UCSD-AML1 (cell line): ENCODE measurements around the gene CBL.
A peak's percentile ranks its signal among the peaks of the same experiment; 100 is the strongest.
"Not testable (repeated sequence)": the region's sequence is repeated elsewhere in the genome, so short reads cannot be mapped to it uniquely, and the experiment has no call there.

ENCODE experiments used
- DNase-seq: peaks from one replicate; lab custom pipeline; 2025; ENCODE audit not compliant: unreplicated experiment; lab: John Stamatoyannopoulos, UW

CBL gene

GRCh38 chr11:119205574-119206510 lies at the start of gene CBL:
Gene CBL, plus strand, starts transcription at chr11:119206339. Its CDS starts 79 bp downstream, at chr11:119206418.
- DNase-seq = peak; percentile 93

DNA sequence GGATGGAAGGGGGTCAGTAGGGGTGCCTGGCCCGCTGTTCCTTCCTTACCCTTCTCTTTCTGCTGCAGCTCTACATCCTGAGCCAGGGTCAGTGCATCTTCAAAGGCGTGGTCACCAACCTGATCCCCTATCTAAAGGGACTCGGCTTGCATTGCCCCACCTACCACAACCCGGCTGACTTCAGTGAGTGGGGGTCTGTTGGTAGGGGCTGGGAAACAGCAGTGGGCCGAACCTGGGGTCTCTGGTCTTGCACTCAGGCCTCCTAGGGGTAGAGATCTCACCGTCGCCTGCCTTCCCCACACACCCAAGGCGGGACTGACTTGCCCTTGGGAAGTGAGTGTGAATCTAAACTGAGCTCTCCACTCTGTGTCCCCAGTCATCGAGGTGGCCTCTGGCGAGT lies 49.6 kb upstream of the CBL start:
- DNase-seq = no peak

DNA sequence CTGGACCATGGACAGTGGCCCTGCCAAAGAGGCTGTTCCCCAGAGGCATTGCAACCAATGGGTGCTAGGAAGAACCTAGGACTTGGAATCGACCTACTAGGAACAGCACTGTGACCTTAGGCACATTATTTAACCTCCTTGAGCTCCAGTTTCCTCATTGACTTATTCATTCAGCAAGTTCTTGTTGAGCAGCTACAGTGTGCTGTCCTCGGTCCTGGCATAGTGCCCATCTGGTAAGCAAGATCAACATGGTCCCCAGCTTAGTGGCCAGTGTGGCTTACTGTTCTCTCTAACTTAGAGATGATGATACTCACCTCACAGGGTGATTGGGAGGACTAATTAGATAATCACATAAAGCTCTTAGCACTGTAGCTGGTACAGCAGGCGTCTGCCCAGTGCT lies 49.1 kb upstream of the CBL start:
- no peak for DNase-seq

DNA sequence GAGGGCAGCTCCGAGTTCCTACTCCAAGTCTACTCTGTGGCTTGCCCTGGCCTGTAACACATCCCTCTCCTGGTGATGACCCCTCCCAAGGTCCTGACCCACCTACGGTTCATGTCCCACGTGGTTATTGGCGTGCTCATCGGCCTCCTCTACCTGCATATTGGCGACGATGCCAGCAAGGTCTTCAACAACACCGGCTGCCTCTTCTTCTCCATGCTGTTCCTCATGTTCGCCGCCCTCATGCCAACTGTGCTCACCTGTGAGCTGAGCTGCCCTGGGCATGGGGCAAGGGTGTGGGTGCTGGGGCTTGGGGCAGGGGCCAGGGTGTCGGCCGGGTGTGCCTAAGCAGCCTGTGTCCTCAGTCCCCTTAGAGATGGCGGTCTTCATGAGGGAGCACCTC lies 47.7 kb upstream of the CBL start:
- no peak for DNase-seq

DNA sequence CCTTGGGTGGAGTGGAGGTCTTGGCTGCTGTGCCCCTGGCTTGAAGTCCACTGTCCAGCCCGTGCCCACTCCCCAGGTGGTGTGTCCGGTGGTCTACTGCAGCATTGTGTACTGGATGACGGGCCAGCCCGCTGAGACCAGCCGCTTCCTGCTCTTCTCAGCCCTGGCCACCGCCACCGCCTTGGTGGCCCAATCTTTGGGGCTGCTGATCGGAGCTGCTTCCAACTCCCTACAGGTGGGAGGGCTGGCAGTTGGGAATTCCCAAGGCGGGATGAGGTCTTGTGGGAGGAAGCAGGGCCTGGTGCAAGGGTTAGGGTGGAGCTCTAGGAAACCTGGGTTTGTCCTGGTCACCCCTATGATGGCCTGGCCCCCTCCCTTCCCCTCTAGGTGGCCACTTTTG lies 46.0 kb upstream of the CBL start:
- no peak for DNase-seq

DNA sequence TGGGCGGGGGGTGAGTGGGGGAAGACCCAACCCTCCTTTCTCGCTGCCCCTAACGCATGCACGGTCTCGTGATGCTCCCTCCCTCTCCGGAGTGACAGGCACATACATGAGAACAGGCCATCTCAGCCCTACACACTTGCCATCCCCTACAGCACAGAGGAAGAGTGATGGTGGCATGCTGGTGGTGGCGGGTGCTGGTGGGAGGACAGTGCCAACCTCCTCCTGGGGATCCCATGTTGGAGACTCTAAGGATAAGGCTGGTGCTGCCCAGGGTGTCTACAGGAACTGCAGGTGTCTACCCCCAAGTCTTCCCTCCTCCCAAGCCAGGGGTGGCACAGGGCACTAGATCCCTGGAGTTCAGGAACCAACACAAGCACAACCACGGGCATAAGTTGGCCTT lies 44.3 kb upstream of the CBL start:
- no peak for DNase-seq

DNA sequence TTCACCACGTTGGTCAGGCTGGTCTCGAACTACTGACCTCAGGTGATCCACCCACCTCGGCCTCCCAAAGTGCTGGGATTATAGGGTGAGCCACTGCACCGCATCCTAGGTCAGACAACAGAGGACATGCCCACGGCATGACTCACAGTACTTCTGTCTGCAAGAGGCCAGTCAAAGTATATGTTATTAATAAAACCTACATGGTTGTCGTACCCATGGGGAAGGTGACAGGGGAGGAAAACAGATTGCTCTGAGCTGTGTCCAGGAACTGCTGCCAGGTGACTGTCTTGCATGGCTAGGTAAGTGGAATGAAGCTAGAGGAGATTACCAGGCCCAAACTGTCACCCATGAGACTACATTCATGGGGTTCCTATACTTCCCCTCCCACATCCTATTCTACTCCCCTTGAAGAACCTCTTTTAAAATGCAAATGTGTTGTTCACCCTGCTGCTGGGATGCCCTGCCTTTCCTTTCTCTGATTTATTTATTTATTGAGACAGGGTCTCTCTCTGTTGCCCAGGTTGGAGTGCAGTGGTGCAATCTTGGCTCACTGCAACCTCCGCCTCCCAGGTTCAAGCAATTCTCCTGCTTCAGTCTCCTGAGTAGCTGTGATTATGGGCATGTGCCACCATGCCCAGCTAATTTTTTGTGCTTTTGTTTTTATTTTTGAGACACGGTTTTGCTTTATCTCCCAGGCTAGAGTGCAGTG lies 39.6 kb upstream of the CBL start:
- DNase-seq = no peak

DNA sequence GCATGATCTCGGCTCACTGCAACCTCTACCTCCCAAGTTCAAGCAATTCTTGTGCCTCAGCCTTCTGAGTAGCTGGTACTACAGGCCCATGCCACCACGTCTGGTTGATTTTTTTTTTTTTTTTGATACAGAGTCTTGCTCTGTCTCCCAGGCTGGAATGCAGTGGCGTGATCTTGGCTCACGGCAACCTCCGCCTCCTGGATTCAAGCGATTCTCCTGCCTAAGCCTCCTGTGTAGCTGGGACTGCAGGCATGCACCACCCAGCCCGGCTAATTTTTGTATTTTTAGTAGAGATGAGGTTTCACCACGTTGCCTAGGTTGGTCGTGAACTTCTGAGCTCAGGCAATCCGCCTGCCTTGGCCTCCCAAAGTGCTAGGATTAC lies 39.1 kb upstream of the CBL start:
- DNase-seq = not testable (repeated sequence)

DNA sequence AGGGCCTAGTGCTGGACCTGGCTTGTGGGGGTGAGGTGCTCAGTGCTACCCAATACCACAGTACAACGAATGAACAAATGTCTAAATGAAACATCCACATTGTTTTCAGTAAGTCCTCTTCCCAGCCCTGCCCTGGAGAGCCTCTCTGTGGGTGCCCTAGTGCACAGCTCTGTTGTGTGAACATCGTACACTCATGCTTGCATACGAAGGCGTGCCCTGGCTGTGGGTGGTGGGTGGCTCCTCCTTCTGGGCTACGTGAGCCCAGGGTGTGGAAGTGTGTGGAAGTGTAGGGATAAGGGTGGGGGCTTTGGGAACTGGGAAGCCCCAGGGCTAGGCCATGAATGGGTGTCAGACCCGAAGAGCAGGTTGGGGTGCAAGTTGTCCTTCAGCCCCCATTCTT lies 38.2 kb upstream of the CBL start:
- no peak for DNase-seq

GRCh38 chr11:119168471-119169281 lies 37.5 kb upstream of the CBL start, which contains the start of gene NLRX1:
Gene NLRX1, plus strand, starts transcription at chr11:119168725. Its CDS starts 2,679 bp downstream, at chr11:119171404.
- peak; percentile 83 for DNase-seq

GRCh38 chr11:119169282-119169719 lies 36.8 kb upstream of the CBL start:
- peak; percentile 67 for DNase-seq

GRCh38 chr11:119172513-119172912 lies 33.6 kb upstream of the CBL start:
- DNase-seq = peak; percentile 67

GRCh38 chr11:119173453-119173852 lies 32.7 kb upstream of the CBL start:
- no peak for DNase-seq

GRCh38 chr11:119175493-119176077 lies 30.6 kb upstream of the CBL start:
- DNase-seq = no peak

DNA sequence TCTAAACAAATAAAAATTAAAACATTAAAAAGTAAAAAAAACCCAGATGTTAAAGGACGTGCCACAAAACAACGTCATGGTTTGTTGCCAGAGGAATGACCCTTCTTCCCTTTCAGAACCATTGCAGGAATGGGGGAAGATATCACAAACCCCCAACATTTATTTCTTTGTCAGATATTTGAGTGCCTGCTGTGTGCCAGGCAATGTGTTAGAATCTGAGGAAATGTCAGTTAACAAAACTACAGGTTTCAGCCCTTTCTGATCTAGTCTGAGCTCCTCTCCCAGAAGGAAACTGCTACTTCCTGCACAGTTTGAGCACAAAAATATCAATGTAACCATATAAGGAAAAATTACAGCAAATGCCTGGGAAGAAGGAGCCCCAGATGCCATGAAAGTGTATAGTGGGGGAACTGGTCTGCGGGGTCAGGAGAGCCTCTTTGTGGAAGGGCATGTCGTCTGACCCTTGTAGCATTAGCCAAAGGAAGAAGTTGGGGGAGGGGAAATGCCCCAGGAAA lies 27.9 kb upstream of the CBL start:
- no peak for DNase-seq

DNA sequence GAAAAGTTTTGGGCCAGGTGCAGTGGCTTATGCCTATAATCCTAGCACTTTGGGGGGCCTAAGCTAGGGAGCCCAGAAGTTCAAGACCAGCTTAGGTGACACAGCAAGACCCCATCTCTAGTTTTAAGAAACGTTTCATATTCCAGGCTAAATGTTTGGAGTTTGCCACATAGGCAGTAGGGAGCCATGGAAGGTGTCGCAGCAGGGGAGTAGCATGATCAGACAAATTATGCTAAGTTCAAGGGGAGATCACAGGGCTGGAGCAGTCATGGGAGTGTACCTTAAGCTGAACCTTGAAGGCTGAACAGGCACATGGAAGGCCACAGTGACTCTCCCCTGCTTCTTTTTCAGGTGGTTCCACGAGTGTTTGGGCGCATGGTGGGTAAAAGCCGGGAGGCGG lies 26.8 kb upstream of the CBL start:
- DNase-seq = no peak

GRCh38 chr11:119179983-119180382 lies 26.2 kb upstream of the CBL start:
- no peak for DNase-seq

DNA sequence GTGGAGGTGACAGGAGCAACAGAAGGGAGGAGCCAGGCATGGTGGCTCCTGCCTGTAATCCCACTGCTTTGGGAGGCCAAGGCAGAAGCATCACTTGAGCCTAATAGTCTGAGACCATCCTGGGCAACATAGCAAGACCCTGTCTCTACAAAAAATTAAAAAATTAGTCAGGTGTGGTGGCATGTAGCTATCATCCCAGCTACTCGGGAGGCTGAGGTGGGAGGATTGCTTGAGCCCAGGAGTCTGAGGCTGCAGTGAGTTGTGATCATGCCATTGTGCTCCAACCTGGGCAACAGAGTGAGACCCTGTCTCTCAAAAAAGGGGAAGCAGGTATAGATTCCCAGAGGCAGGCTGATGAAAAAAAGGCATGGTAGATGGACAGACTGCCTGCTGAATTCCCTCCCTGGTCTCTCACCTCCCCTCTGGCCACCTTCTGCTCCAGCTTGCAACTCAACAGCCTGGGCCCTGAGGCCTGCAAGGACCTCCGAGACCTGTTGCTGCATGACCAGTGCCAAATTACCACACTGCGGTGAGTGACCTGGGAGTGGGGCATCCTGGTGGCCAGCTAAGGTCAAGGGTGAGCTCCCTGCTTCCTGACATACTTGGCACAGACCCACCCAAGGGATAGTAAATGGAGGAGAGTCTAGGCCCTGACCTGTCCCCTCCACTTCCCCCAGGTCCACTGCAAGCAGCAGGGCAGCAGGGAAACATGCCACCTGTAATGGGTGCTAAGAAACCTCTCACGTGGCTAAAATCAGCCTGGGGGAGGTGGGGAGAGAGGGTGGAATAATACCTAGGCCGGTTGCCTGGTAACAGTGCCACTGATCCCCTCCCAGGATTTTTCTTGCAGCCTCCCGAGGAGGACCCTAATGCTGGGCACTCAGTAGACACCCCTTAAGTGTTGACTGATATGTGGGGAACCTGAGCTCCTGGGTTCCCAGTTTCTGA lies 25.1 kb upstream of the CBL start:
- no peak for DNase-seq

GRCh38 chr11:119181677-119182412 lies 24.3 kb upstream of the CBL start:
- DNase-seq = peak; percentile 29
